Left ventricle myocardium inferior (tissue), 1 donor: Measurements from ENCODE around the gene NCR1. TPM values are rescaled to one million over a fixed set of nuclear protein-coding genes. Genes with fewer than 3 reads are reported as not detected.
"Not testable (repeated sequence)": the region's sequence is repeated elsewhere in the genome, so short reads cannot be mapped to it uniquely, and the experiment has no call there.

Experiments
- DNase-seq: peaks from one replicate; pipeline ENCODE4 v3.0.0-alpha.2; 2020
- H3K27ac ChIP-seq: fragments of 200-600 bp; replicated peaks from 2 replicates; pipeline ENCODE4 v1.8.0; 2021
- H3K27me3 ChIP-seq: fragments of 200-600 bp; 2 replicates; pipeline ENCODE4 v1.8.0; 2021; ENCODE audit warnings: low read depth
- H3K36me3 ChIP-seq: fragments of 200-600 bp; 2 replicates; pipeline ENCODE4 v1.8.0; 2021
- H3K4me1 ChIP-seq: fragments of 200-600 bp; 2 replicates; pipeline ENCODE4 v1.8.0; 2021
- H3K4me3 ChIP-seq: fragments of 200-600 bp; 2 replicates; pipeline ENCODE4 v1.8.0; 2021; ENCODE audit warnings: mild to moderate bottlenecking, moderate library complexity
- H3K9me3 ChIP-seq: fragments of 200-600 bp; replicated peaks from 2 replicates; pipeline ENCODE4 v1.8.0; 2021
- CTCF ChIP-seq: fragments of 200-600 bp; IDR thresholded peaks from 2 replicates; pipeline ENCODE4 v1.8.0; 2021; ENCODE audit warnings: antibody characterized with exemption, mild to moderate bottlenecking, borderline replicate concordance
- intact Hi-C: fragments of 100-400 bp; cut with micrococcal nuclease; formaldehyde crosslinking; loops from one replicate; pipeline ENCODE4 v1.11.0; 2022
- long read RNA-seq: library from polyadenylated mRNA; unstranded; transcript quantifications from one replicate; pipeline ENCODE4 v2.0.0, GENCODE V29; 2021
- total RNA-seq: library from RNA; stranded (reverse); fragmentation: NEBNext Ultra II Directional; extraction: Animal tissue kit (Norgen Biotek cat#: 25700); gene quantifications from one replicate; pipeline ENCODE4 v1.2.1, GENCODE V29; 2021
- donor health status: DM: no; HTN: yes; CAD: no; lungs with severe emphysema.

NCR1 gene, protein sequence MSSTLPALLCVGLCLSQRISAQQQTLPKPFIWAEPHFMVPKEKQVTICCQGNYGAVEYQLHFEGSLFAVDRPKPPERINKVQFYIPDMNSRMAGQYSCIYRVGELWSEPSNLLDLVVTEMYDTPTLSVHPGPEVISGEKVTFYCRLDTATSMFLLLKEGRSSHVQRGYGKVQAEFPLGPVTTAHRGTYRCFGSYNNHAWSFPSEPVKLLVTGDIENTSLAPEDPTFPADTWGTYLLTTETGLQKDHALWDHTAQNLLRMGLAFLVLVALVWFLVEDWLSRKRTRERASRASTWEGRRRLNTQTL
- 0.30 TPM for total RNA-seq
- long read RNA-seq: 0 reads

DNA sequence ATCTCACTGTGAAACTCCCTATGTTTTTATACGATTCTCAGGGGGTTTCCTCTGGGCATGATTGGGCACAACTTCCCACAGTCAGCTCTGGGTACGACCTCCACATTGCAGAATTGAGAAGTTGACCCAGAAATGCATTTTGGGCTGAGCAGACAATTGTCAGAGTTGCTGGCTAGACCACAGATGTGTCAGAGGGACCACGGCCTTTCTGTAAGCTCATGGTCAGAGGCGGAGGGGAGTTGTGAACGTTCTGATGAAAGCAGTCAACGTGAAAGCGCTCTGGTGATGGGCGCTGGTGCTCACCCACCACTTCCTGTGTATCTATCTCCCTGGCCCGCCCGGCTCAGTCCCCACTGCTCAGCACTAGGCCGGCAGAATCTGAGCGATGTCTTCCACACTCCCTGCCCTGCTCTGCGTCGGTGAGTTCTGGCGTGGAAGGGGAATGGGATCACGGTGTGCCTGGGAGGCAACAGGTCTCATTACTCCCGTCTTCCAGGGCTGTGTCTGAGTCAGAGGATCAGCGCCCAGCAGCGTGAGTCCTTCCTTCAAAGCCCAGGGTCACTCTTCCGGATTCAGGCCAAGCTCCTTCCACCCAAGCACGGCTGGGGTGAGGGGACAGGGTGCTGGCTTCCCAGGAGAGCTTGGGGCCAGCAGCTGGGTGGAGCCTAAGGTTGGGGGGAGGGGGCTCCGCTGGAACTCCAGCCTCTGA lies at the start of gene NCR1:
TSS of gene NCR1 (plus strand) at position 346 of the 709 bp plus-strand sequence. CDS start at position 386, 40 bp downstream.
- Histone ChIP-seq H3K27ac (no peak within 1 kb of the TSS), H3K4me1 (no peaks in the 10 kb centered on the region), H3K4me3 (no peak within 1 kb of the TSS), H3K9me3 (no peaks in the 10 kb centered on the region), H3K36me3 (no peaks in the 10 kb centered on the region), H3K27me3 (peaks cover 48% of the 10 kb centered on the region)
- intact Hi-C loops: no loop called here
- TF ChIP-seq CTCF: no peak
- no peak for DNase-seq

- H3K4me1 ChIP-seq, intact Hi-C loops, H3K4me3 ChIP-seq, H3K27ac ChIP-seq, DNase-seq, H3K36me3 ChIP-seq, H3K9me3 ChIP-seq: not testable (repeated sequence)
- peaks cover 25% of the 10 kb centered on the region for H3K27me3 ChIP-seq
These were observed 47.5 kb upstream of the NCR1 start for GRCh38 chr19:54858476-54858875.

DNA sequence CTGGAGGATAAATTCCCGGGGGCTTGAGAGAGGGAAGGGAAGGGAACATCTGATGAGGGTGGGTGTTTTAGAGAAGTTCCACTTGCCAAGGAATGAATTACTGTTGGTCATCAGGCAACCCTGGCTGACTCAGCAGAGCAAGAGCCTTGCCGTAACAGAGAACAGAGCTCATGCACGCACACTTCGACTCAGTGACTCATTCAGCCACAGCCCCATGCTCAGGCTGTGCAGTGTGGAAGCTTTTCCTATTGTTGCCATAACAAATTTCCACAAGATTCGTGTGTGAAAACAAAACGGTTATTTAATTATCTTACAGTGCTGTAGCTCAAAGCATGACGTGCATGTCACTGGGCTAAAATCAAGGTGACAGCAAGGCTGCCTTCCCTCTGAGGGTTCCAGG lies 46.5 kb upstream of the NCR1 start:
- H3K4me3 ChIP-seq, intact Hi-C loops, DNase-seq, H3K4me1 ChIP-seq, H3K9me3 ChIP-seq, H3K27ac ChIP-seq, H3K36me3 ChIP-seq: not testable (repeated sequence)
- H3K27me3 ChIP-seq: peaks cover 23% of the 10 kb centered on the region

GRCh38 chr19:54863459-54863858 lies 42.5 kb upstream of the NCR1 start:
- H3K4me1 ChIP-seq, H3K36me3 ChIP-seq, H3K9me3 ChIP-seq, DNase-seq, intact Hi-C loops, H3K4me3 ChIP-seq, H3K27ac ChIP-seq: not testable (repeated sequence)
- H3K27me3 ChIP-seq: peaks cover 27% of the 10 kb centered on the region

GRCh38 chr19:54871696-54872095 lies 34.3 kb upstream of the NCR1 start:
- peaks cover 8% of the 10 kb centered on the region for H3K9me3 ChIP-seq
- no peak overlapping the region for H3K27ac ChIP-seq
- H3K4me1 ChIP-seq: no peaks in the 10 kb centered on the region
- no peak for TF ChIP-seq CTCF
- peaks cover 27% of the 10 kb centered on the region for H3K27me3 ChIP-seq
- H3K4me3 ChIP-seq: no peak overlapping the region
- intact Hi-C loops: no loop called here
- no peak for DNase-seq
- no peaks in the 10 kb centered on the region for H3K36me3 ChIP-seq

DNA sequence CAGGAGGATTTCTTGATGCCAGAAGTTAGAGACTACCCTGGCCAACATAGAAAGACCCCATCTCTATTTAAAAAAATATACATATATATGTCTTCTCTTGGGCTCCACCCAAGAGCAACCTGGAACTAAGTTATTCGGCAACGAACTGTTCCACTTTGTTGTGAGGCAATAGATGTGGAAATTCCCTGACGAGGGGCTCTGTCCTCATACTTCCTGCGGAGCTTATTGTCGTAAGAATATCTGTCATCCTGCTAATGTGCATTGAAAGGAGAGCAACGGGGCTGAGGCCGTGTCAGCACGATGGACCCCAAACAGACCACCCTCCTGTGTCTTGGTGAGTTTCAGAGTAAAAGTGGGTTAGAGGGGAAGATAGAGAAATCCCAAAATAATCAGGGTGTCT lies 32.0 kb upstream of the NCR1 start, which contains the start of gene FCAR:
TSS of gene FCAR (plus strand) at position 246 of the 400 bp plus-strand sequence. CDS start at position 301, 55 bp downstream.
- Histone ChIP-seq H3K4me1 (no peaks in the 10 kb centered on the region), H3K4me3 (no peak within 1 kb of the TSS), H3K27me3 (peaks cover 32% of the 10 kb centered on the region), H3K27ac (no peak within 1 kb of the TSS), H3K36me3 (no peaks in the 10 kb centered on the region), H3K9me3 (peaks cover 8% of the 10 kb centered on the region)
- TF ChIP-seq CTCF: no peak
- intact Hi-C loops: no loop called here
- DNase-seq: no peak

GRCh38 chr19:54875506-54875905 lies 30.4 kb upstream of the NCR1 start:
- Histone ChIP-seq H3K27me3 (peaks cover 34% of the 10 kb centered on the region), H3K36me3 (no peaks in the 10 kb centered on the region), H3K4me1 (no peaks in the 10 kb centered on the region), H3K9me3 (peaks cover 5% of the 10 kb centered on the region), H3K4me3 (no peak overlapping the region), H3K27ac (no peak overlapping the region)
- intact Hi-C loops: no loop called here
- DNase-seq: no peak
- no peak for TF ChIP-seq CTCF
